Activated naive CD8-positive, alpha-beta T cell (primary cell): ENCODE measurements around the gene BHLHE23.

Experiments used
- H3K27ac Mint-ChIP-seq: one replicate; pipeline ENCODE4 v1.8.0; 2021; ENCODE audit warnings: mixed read lengths
- H3K27me3 Mint-ChIP-seq: one replicate; pipeline ENCODE4 v1.8.0; 2021; ENCODE audit warnings: mixed read lengths
- H3K36me3 Mint-ChIP-seq: one replicate; pipeline ENCODE4 v1.8.0; 2021; ENCODE audit warnings: mixed read lengths
- H3K4me1 Mint-ChIP-seq: one replicate; pipeline ENCODE4 v1.8.0; 2021; ENCODE audit warnings: low read depth, mixed read lengths
- H3K4me3 Mint-ChIP-seq: one replicate; pipeline ENCODE4 v1.8.0; 2021; ENCODE audit warnings: mild to moderate bottlenecking, mixed read lengths
- H3K9me3 Mint-ChIP-seq: one replicate; pipeline ENCODE4 v1.8.0; 2021; ENCODE audit warnings: low read depth, mixed read lengths

Gene BHLHE23

GRCh38 chr20:63009988-63010769, 3.4 kb upstream of the BHLHE23 start:
- peaks cover 12% of the 10 kb centered on the region for H3K9me3 Mint-ChIP-seq
- H3K27ac Mint-ChIP-seq = peak overlapping the region; percentile 79
- peaks cover 5% of the 10 kb centered on the region for H3K36me3 Mint-ChIP-seq
- H3K27me3 Mint-ChIP-seq = peaks cover 4% of the 10 kb centered on the region
- peaks cover 23% of the 10 kb centered on the region for H3K4me1 Mint-ChIP-seq
- peak overlapping the region; percentile 91 for H3K4me3 Mint-ChIP-seq

- Mint-ChIP-seq H3K36me3 (peaks cover 5% of the 10 kb centered on the region), H3K4me3 (peak overlapping the region; percentile 91), H3K4me1 (peaks cover 26% of the 10 kb centered on the region), H3K27me3 (peaks cover 4% of the 10 kb centered on the region), H3K9me3 (peaks cover 12% of the 10 kb centered on the region), H3K27ac (no peak overlapping the region)
These were observed 2.5 kb upstream of the BHLHE23 start for GRCh38 chr20:63009045-63009961.

- H3K4me3 Mint-ChIP-seq = peak overlapping the region; percentile 72
- H3K27me3 Mint-ChIP-seq = peaks cover 10% of the 10 kb centered on the region
- H3K4me1 Mint-ChIP-seq = peaks cover 27% of the 10 kb centered on the region
- H3K36me3 Mint-ChIP-seq = peaks cover 2% of the 10 kb centered on the region
- H3K9me3 Mint-ChIP-seq = peaks cover 8% of the 10 kb centered on the region
- no peak overlapping the region for H3K27ac Mint-ChIP-seq
These were observed 1.8 kb upstream of the BHLHE23 start for GRCh38 chr20:63008541-63009044.

GRCh38 chr20:63007646-63008488, 1.1 kb upstream of the BHLHE23 start:
- H3K27me3 Mint-ChIP-seq = peaks cover 15% of the 10 kb centered on the region
- peaks cover 1% of the 10 kb centered on the region for H3K36me3 Mint-ChIP-seq

GRCh38 chr20:63007360-63007645, 539 bp upstream of the BHLHE23 start:
- H3K27ac Mint-ChIP-seq = no peak overlapping the region
- H3K27me3 Mint-ChIP-seq = peaks cover 20% of the 10 kb centered on the region
- H3K4me3 Mint-ChIP-seq = no peak overlapping the region
- H3K4me1 Mint-ChIP-seq = peaks cover 27% of the 10 kb centered on the region
- no peaks in the 10 kb centered on the region for H3K9me3 Mint-ChIP-seq
- no peaks in the 10 kb centered on the region for H3K36me3 Mint-ChIP-seq

More at GRCh38 chr20:63007646-63008488, 1.1 kb upstream of the BHLHE23 start:
- peaks cover 27% of the 10 kb centered on the region for H3K4me1 Mint-ChIP-seq
- H3K27ac Mint-ChIP-seq = no peak overlapping the region
- peaks cover under 1% of the 10 kb centered on the region for H3K9me3 Mint-ChIP-seq
- peak overlapping the region; percentile 42 for H3K4me3 Mint-ChIP-seq

GRCh38 chr20:63005862-63006539, 763 bp downstream of the BHLHE23 start:
- Mint-ChIP-seq H3K27ac (no peak overlapping the region), H3K9me3 (no peaks in the 10 kb centered on the region), H3K27me3 (peaks cover 24% of the 10 kb centered on the region), H3K4me3 (peak overlapping the region; percentile 32), H3K4me1 (peaks cover 27% of the 10 kb centered on the region), H3K36me3 (no peaks in the 10 kb centered on the region)

- no peaks in the 10 kb centered on the region for H3K36me3 Mint-ChIP-seq
- H3K4me1 Mint-ChIP-seq = peaks cover 26% of the 10 kb centered on the region
- H3K4me3 Mint-ChIP-seq = peak overlapping the region; percentile 32
- no peaks in the 10 kb centered on the region for H3K9me3 Mint-ChIP-seq
- H3K27me3 Mint-ChIP-seq = peaks cover 24% of the 10 kb centered on the region
- no peak overlapping the region for H3K27ac Mint-ChIP-seq
These were observed 1.4 kb downstream of the BHLHE23 start for GRCh38 chr20:63005365-63005861.

GRCh38 chr20:63004607-63005364, 2.0 kb downstream of the BHLHE23 start:
- H3K4me3 Mint-ChIP-seq = no peak overlapping the region
- H3K27ac Mint-ChIP-seq = no peak overlapping the region
- H3K27me3 Mint-ChIP-seq = peaks cover 24% of the 10 kb centered on the region
- H3K36me3 Mint-ChIP-seq = no peaks in the 10 kb centered on the region
- H3K9me3 Mint-ChIP-seq = no peaks in the 10 kb centered on the region
- H3K4me1 Mint-ChIP-seq = peaks cover 19% of the 10 kb centered on the region

- Mint-ChIP-seq H3K27ac (no peak overlapping the region), H3K9me3 (no peaks in the 10 kb centered on the region), H3K4me1 (peaks cover 12% of the 10 kb centered on the region), H3K4me3 (no peak overlapping the region), H3K36me3 (no peaks in the 10 kb centered on the region), H3K27me3 (peaks cover 24% of the 10 kb centered on the region)
These were observed 3.2 kb downstream of the BHLHE23 start for GRCh38 chr20:63003546-63003945.

GRCh38 chr20:63002511-63002910, 4.3 kb downstream of the BHLHE23 start:
- peaks cover 29% of the 10 kb centered on the region for H3K27me3 Mint-ChIP-seq
- no peaks in the 10 kb centered on the region for H3K36me3 Mint-ChIP-seq
- H3K4me1 Mint-ChIP-seq = peaks cover 4% of the 10 kb centered on the region
- H3K4me3 Mint-ChIP-seq = no peak overlapping the region
- H3K27ac Mint-ChIP-seq = no peak overlapping the region
- no peaks in the 10 kb centered on the region for H3K9me3 Mint-ChIP-seq

- no peaks in the 10 kb centered on the region for H3K9me3 Mint-ChIP-seq
- no peaks in the 10 kb centered on the region for H3K36me3 Mint-ChIP-seq
- H3K4me3 Mint-ChIP-seq = no peak overlapping the region
- H3K4me1 Mint-ChIP-seq = peaks cover 4% of the 10 kb centered on the region
- peaks cover 29% of the 10 kb centered on the region for H3K27me3 Mint-ChIP-seq
- H3K27ac Mint-ChIP-seq = no peak overlapping the region
These were observed 5.8 kb downstream of the BHLHE23 start for GRCh38 chr20:63000958-63001357.

- peaks cover 29% of the 10 kb centered on the region for H3K27me3 Mint-ChIP-seq
- H3K4me3 Mint-ChIP-seq = no peak overlapping the region
- no peak overlapping the region for H3K27ac Mint-ChIP-seq
- no peaks in the 10 kb centered on the region for H3K36me3 Mint-ChIP-seq
- no peaks in the 10 kb centered on the region for H3K9me3 Mint-ChIP-seq
- peaks cover 4% of the 10 kb centered on the region for H3K4me1 Mint-ChIP-seq
These were observed 6.7 kb downstream of the BHLHE23 start for GRCh38 chr20:63000036-63000435.

- peaks cover 3% of the 10 kb centered on the region for H3K4me1 Mint-ChIP-seq
- H3K27ac Mint-ChIP-seq = no peak overlapping the region
- peaks cover 29% of the 10 kb centered on the region for H3K27me3 Mint-ChIP-seq
- no peaks in the 10 kb centered on the region for H3K36me3 Mint-ChIP-seq
- H3K4me3 Mint-ChIP-seq = no peak overlapping the region
- no peaks in the 10 kb centered on the region for H3K9me3 Mint-ChIP-seq
These were observed 7.2 kb downstream of the BHLHE23 start for GRCh38 chr20:62999580-62999979.
